ENCODE results near the gene SIRT6. TPM values are rescaled to one million over a fixed set of nuclear protein-coding genes. Genes with fewer than 3 reads are reported as not detected.

The SIRT6 gene
- total and polyA plus RNA-seq, 2 donors (not counting 3 experiments of a cell fraction or from before 2014, with no cell fraction given): 26.9 to 36.6 TPM

- H3K9ac ChIP-seq (replicated peaks; ENCODE audit: extremely low read depth, insufficient read depth, low read length): no peak overlapping the region
Measured at GRCh38 chr19:4177146-4177545, 5.2 kb downstream of the SIRT6 start.

GRCh38 chr19:4175669-4175931 is 6.8 kb downstream of the SIRT6 start:
- H3K27ac ChIP-seq (ENCODE audit: insufficient read depth, low read depth, low read length): no peak overlapping the region
- no peak overlapping the region for H2AFZ ChIP-seq (ENCODE audit: low read depth, low read length)
- no peaks in the 10 kb centered on the region for H4K20me1 ChIP-seq (replicated peaks; ENCODE audit: control insufficient read depth, extremely low read depth, insufficient read depth, low read length)
- dilution Hi-C loops (cut with MboI; ENCODE audit: extremely low pct_ligation_motif_present, low sequenced_read_pairs): no loop called here
- no peaks in the 10 kb centered on the region for H3K9me3 ChIP-seq (replicated peaks; ENCODE audit: control insufficient read depth, insufficient read depth, low read length)
- ChIA-PET CTCF (interaction anchor here (1.0 kb wide), 1 partner anchor 35 kb away, joined by 3 read pairs; no protein-coding TSS in a partner anchor), POLR2A (no interaction called here)
- no peak overlapping the region for H3K4me2 ChIP-seq (ENCODE audit: insufficient read depth, low read length)
- FAIRE-seq (no peak), DNase-seq (ENCODE audit: low read depth, low spot score) (no peak)
- H3K4me1 ChIP-seq (ENCODE audit: control insufficient read depth, extremely low read depth, insufficient read depth, low read length): no peaks in the 10 kb centered on the region
- H3K36me3 ChIP-seq (ENCODE audit: control insufficient read depth in 2 of 2, extremely low read depth in 1 of 2, insufficient read depth in 2 of 2, low read length in 2 of 2): peaks cover 0 to 5% of the 10 kb centered on the region in 2 experiments
- TF ChIP-seq FOS (IDR thresholded peaks at IDR 0.05; ENCODE audit: borderline replicate concordance, insufficient read depth, low read length): no peak
- no peak for TF ChIP-seq EZH2 (IDR thresholded peaks at IDR 0.05; ENCODE audit: borderline replicate concordance, low read depth, low read length, severe bottlenecking)
- TF ChIP-seq MYC (IDR thresholded peaks at IDR 0.05; ENCODE audit: low read depth, low read length): no peak
- H3K9me1 ChIP-seq (replicated peaks; ENCODE audit: control insufficient read depth, extremely low read depth, insufficient read depth, low read length): no peaks in the 10 kb centered on the region
- BruUV-seq (replicated peaks): no TSS peak
- peaks cover 0 to 2% of the 10 kb centered on the region in 2 experiments for H3K27me3 ChIP-seq (ENCODE audit: control insufficient read depth in 2 of 2, insufficient read depth in 2 of 2, low read length in 2 of 2)
- intact Hi-C loops (cut with micrococcal nuclease): no loop called here
- H3K79me2 ChIP-seq (ENCODE audit: control insufficient read depth, insufficient read depth, low read length): no peaks in the 10 kb centered on the region
- H3K9ac ChIP-seq (replicated peaks; ENCODE audit: extremely low read depth, insufficient read depth, low read length): no peak overlapping the region
- H3K4me3 ChIP-seq (replicated peaks in 1 of 3; ENCODE audit: insufficient read depth in 1 of 3, low read depth in 1 of 3, low read length in 3 of 3): no peak overlapping the region

More at GRCh38 chr19:4177146-4177545, 5.2 kb downstream of the SIRT6 start:
- ChIA-PET POLR2A (no interaction called here), CTCF (interaction anchor here (1.8 kb wide), 1 partner anchor 37 kb away, joined by 5 read pairs; no protein-coding TSS in a partner anchor)
- no peak overlapping the region for H3K4me3 ChIP-seq (replicated peaks in 1 of 3; ENCODE audit: insufficient read depth in 1 of 3, low read depth in 1 of 3, low read length in 3 of 3)
- H3K79me2 ChIP-seq (ENCODE audit: control insufficient read depth, insufficient read depth, low read length): peaks cover 2% of the 10 kb centered on the region
- no peak overlapping the region for H3K4me2 ChIP-seq (ENCODE audit: insufficient read depth, low read length)
- intact Hi-C loops (cut with micrococcal nuclease) (no loop called here), dilution Hi-C loops (cut with MboI; ENCODE audit: extremely low pct_ligation_motif_present, low sequenced_read_pairs) (no loop called here)
- BruUV-seq (replicated peaks): no TSS peak
- no peaks in the 10 kb centered on the region for H3K9me1 ChIP-seq (replicated peaks; ENCODE audit: control insufficient read depth, extremely low read depth, insufficient read depth, low read length)
- TF ChIP-seq MYC (IDR thresholded peaks at IDR 0.05; ENCODE audit: low read depth, low read length) (no peak), POLR2AphosphoS5 (IDR thresholded peaks at IDR 0.05; ENCODE audit: insufficient read depth, low read depth, low read length) (no peak), FOS (IDR thresholded peaks at IDR 0.05; ENCODE audit: borderline replicate concordance, insufficient read depth, low read length) (no peak), CTCF (IDR thresholded peaks at IDR 0.05; ENCODE audit: extremely low read depth in 1 of 2, insufficient read depth in 1 of 2, low read depth in 1 of 2, low read length in 2 of 2) (no peak), POLR2A (IDR thresholded peaks at IDR 0.05; ENCODE audit: low read depth, low read length) (no peak)
- no peak overlapping the region for H2AFZ ChIP-seq (ENCODE audit: low read depth, low read length)
- H3K36me3 ChIP-seq (ENCODE audit: control insufficient read depth in 2 of 2, extremely low read depth in 1 of 2, insufficient read depth in 2 of 2, low read length in 2 of 2): peaks cover 0 to 5% of the 10 kb centered on the region in 2 experiments
- H3K9me3 ChIP-seq (replicated peaks; ENCODE audit: control insufficient read depth, insufficient read depth, low read length): no peaks in the 10 kb centered on the region
- no peak for FAIRE-seq
- no peak overlapping the region for H3K27ac ChIP-seq (ENCODE audit: insufficient read depth, low read depth, low read length)
- peaks cover 3% of the 10 kb centered on the region for H3K4me1 ChIP-seq (ENCODE audit: control insufficient read depth, extremely low read depth, insufficient read depth, low read length)
- peaks cover 0 to 1% of the 10 kb centered on the region in 2 experiments for H3K27me3 ChIP-seq (ENCODE audit: control insufficient read depth in 2 of 2, insufficient read depth in 2 of 2, low read length in 2 of 2)
- DNase-seq (ENCODE audit: low read depth, low spot score): no peak
- H4K20me1 ChIP-seq (replicated peaks; ENCODE audit: control insufficient read depth, extremely low read depth, insufficient read depth, low read length): no peaks in the 10 kb centered on the region

Measured in endothelial cell of umbilical vein (primary cell).